AG08396 (cell line): ENCODE data around the gene GORASP1.

Experiments
- DNase-seq: peaks from one replicate; pipeline ENCODE4 v3.0.0; 2012; ENCODE audit warnings: low spot score, mixed read lengths

The GORASP1 gene

DNA sequence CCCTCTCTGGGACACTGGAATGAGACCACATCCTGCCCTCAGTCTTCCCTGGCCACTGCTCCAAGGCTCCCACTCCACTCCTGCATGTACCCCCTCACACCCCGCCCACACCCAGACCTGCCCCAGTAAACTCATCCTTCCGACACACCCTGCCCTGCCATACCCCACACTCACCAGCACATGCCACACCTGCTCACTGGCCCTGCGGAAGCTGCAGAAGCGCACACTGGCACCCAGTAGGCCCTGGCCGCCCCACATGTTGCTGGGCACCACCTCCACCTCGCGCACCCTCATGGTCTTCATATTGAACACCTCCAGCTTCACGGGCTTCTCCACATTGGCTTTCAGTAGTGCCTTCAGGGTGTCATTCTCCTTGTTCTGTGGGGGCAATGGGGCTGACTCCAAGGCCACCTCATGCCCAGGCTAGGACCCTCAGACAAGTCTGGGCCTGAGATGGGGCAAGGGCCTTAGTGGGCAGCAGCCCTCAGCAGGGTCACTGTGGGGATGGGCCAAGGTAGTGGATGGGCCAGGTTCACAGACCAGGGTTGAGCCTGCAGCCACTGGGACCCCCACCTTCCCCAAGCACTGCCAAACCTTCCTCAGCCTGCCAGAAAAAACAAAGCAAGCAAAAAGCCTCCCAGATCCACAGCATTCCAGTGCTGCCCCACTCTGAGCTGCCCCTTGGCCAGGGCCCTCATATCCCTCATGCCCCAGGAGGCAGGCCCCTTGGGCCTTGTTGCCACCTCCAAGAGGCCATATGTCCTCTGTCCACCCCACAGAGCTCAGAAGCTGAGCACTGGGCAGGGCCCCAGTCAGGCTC is 4.7 kb downstream of the GORASP1 start:
- DNase-seq = no peak

DNA sequence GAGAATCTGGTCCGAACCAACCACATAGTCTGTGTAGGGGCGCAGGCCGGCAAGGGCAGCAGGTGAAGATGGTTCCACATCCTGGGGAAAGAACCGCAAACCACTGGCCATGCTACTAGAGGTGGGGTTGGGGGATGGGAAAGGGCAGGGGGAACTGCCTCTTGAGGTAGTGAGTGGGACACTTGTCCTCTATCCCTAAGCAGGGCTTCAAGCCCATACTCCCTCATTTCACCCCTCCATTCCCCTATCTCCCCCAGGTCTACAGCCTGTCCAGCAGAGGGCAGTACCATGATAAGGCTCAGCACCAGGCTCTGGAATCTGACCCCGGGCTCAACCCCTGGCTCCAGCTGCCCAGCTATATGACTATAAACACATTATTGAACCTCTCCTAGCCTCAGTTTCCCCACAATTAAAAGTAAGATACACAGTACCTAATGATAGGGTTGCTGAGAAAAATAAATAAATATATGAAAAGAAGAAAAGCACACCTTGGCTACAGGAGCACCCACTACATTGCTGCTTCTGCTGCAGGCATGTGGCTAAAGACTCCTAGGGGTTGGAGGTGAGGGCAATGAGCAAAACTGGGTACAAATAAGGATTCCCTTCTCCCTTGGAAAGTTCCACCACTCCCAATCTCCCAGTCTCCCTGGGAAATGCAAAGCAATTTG is 6.3 kb downstream of the GORASP1 start:
- peak; percentile 76 for DNase-seq

DNA sequence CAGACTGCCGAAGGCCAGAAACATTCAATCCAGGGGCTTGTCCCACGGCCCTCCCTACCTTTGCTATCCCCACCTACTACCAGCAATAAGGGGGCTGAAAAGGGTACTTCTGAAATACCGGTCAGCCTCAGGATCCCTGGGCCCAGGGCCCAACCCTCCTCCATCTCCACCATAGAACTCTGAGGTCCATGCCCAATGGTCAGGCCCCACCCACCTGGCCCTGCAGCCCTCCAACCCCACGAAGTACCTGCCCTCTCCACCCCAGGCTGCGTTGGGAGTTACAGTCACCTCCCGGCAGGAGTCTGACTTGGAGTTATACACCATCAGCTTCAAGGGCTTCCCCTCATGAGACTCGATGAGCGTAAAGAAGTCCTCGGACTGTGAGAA is 6.9 kb downstream of the GORASP1 start:
- no peak for DNase-seq

DNA sequence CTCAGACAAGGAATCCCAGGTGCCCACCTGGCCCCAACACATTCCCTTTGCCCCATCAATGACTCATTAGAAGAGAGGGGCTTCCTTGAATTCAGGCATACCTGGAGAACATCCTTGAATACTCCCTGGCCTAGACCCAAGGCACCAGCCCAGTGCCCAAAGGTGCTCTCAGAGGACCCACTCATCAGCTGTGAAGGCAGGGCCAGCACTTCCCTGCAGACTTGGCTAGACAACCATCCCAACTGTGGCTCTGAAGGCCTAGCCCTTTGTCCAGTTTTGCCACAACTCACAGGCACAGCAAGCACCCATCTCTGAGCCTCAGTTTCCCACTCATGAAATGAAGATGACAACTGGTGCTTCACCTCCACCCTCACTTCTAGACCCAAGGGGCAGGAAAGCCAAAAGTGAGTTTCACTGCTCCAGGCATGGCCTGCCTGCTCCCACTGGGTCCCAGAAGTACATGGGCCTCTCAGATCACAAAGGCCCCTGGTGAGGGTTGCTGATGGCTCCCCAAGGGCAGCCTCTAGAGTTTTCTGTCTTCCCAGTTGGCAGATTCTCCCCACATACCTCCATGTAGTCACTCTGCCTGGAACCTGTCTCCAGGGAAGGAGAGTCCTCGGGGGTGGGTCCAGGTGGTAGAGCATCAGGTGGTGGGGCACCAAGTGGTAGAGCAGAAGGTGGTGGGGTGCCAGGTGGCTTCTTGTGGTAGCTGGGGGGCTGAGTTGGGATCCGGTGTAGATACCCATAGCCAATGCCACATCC is 7.5 kb downstream of the GORASP1 start:
- no peak for DNase-seq

DNA sequence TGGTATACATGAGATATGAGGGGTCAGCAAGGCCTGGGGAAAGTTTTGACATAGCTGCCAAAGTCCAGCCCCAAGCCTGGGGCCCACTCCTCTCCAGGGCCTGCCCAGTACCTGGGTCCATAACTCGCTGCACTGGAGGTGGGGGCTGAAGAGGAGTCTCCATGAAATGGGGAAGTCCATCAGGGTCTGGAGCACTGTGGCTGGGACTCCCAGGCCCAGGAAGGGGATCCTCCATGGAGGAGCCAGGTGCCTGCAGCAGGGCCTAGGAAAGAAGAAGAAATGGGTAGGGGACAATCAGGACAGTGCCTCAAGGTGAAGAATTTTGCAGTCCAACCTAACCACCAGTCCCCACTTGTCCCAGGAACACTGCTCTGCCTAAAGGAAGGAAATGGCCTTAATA is 8.2 kb downstream of the GORASP1 start:
- no peak for DNase-seq

DNA sequence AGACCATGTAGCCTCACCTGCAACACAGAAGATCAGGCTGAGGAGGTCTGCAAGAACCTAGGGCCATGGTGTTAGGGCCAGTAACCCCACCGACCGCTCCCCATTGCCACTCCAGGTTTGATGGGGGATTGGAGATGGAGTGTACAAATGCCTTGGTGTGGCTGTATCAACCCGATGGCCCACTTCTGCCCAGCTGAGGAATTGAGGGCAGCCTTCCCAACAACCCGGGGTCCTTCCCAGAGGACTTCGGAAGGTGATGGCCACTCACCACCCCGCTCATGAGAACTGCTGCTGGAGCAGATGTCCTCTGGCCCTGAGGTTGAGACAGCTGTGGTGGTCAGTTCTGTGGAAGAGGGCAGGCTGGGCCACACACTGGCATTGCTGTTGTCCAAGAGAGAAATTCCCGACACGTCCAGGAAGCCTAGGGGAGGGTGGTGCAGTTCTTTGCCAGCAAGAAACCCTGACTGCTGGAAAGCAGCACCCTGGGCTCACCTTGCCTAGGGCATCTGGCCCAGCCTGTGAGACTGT is 8.9 kb downstream of the GORASP1 start:
- DNase-seq = no peak

DNA sequence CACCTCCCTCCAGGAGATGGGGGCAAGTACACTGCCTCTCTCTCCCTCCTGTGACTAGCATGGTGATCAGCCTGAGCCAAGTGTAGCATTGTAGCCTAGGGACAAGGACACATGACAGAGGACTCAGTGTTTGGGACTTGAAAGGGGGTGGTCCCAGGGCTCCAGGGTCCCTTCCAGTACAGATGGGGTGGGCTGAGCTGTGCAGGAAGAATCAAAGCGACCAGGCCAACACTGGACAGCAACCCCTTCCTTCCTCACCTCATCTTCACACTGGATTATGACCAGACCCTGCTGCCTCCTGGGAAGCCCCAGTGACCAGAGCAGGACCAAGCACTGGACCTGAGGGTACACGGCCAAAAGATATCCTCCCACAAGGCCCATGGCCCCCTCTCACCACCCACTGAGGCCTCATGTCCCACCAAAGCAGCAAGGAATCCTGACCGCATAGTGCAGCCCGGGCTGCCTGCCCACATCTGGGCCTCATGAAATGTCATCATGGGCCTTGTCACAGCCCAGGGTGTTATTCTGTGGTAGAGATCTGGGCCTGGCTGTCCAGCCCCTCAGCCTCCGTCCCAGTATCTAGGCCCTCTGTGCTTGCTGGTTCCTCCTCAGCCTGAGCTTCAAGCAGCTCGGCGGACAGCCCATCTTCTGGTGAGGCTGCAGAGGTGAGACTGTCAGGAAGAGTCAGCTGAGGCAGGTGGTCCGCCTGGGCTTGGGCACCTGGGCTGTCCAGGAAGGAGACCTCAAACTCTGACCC is 9.5 kb downstream of the GORASP1 start:
- no peak for DNase-seq

DNA sequence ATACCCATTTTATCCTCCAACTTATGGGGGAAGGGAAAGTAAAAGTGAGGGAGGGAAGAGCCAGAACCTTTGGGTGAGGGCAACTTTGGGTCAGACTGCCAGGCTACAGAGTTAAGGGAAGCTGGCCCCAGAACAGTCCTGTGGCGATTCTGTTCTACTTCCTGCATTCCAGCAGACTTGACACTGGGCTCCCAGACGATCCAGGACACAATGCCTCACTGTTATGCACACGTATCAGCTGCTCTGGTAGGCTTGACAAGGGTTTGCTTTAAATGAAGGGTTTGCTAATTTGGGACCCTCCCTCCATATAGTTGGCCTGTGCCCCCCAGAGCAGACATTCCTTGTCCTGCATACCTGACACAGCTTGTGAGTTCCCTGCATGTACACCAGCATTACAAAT is 10.7 kb downstream of the GORASP1 start:
- peak; percentile 45 for DNase-seq

DNA sequence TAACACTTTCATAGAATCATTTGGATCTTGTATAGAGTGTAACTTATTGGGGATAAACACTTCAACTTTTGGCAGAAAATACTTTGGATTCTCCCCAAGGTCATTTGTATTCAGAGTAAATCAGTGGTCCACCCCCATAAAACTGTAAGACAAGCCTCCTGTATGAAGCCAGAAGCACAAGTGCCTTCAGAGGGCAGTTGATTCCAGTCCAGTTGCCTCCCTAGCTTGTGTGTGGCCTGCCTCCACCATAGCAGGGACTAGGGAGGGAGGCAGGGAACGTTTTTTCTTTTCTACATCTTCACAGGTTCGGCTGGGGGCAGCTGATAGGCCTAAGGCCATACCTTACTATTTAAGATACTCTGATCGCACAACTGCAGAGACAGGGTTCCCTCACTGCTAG is 11.6 kb downstream of the GORASP1 start:
- DNase-seq = no peak

DNA sequence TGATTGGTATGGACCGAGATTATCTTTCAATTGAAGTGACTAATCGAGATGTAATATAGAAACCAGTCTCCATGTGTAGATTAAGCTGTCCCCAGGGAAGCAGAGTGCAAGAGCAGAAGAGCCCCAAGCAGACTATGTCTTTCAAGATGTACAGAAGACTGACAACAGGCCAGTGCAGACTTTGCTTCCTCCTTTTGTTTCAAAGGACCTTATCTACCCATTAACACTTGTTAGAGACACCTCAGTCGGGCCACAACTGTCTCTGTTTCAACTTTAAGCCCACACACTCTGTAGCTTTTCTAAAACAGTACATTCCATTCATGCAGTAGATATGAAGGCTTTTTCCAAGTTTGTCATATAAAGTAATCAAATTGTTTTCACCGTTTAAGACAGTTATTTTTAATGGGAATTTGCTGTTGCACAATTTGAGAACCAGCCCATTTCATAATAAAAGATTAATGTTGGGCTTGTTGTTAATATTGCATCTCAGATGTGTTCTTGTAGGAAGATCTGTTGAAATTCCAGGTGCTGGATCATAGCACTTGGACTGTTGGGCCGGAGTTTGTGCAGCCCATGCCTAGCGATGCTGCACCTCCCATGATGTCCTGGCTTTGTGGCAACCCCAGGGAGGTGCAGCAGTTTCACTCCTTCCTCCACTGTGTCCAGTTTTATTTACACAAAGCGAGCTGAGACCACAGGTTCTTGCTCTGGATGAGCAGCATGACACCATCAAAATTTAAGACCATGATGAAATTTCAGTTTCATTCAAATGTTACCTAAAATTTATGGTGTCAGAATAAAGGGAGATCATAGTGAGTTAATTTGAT is 12.4 kb downstream of the GORASP1 start:
- no peak for DNase-seq

DNA sequence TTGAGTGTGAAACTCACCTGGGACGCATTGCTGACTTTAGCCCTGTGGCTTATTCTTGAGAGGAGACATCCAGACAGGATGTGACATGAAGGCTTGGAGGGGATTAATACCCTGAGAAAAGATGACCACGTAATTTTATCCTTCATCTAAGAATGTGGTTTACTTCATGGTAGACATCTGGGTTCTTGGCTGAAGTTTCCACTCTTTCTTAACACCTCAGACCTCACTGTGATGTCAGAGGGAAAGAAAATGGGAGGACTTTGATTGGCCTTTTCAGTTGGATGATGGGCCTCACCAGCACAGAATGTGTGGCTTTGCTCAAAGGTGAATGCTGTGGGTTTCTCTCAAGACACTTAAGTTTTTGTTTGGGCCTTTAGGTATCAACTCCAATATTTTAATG is 16.5 kb downstream of the GORASP1 start:
- no peak for DNase-seq

DNA sequence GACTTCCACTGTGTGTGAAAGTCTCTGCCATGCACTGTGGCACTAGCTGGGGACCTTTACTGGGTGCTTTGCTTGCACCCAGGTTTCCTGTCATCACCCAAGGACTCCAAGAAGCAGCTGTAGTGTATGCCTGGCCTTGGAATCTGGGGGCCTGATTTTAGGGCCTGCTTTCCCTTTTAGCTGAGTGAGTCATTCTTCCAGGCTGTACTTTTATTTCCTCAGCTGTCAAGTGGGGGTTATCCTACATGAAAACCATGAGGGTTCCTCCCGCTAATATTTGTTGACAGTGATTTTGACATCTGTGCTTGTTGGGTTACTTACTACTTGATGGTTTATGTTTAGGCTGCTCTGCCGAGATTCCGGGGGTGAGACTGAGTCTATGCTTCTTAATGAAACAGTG is 18.5 kb downstream of the GORASP1 start:
- no peak for DNase-seq

DNA sequence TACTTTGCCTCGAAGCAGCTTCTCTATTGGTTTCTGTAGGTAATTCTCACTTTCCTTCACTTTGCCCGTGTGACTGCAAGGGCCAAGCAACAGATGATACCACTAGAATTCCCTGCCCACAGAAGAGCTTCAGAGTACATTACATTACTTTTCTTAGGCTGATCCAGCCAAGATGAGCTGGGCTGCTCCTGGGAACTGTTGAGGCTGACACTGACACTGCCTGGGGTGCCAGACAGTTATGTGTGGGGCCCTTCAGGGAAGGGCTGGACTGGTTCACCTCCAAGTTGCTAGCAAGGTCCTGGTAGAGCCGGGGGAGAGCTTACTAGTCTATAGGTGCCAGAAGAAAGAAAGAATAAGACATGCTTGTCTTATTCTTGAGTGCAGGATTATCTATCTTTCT is 19.0 kb downstream of the GORASP1 start:
- no peak for DNase-seq

DNA sequence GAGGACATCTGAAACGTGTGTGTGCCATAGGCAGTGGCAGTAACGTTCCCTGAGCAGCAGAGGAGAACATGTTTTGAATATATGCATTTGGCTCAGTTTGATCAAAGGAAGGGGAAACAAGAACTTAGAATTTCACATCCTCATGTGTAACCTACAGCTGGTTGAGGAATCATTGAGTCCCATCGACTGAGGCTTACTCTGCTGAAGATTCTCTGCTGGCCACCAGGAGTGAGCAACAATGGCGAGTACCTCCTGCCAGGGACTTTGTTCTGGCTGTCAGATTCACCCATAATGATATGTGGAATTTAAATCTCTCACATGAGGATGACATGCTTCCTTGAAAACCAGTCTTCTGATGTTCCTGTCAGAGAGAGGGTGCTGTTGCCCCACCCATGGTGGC is 21.3 kb downstream of the GORASP1 start:
- no peak for DNase-seq

DNA sequence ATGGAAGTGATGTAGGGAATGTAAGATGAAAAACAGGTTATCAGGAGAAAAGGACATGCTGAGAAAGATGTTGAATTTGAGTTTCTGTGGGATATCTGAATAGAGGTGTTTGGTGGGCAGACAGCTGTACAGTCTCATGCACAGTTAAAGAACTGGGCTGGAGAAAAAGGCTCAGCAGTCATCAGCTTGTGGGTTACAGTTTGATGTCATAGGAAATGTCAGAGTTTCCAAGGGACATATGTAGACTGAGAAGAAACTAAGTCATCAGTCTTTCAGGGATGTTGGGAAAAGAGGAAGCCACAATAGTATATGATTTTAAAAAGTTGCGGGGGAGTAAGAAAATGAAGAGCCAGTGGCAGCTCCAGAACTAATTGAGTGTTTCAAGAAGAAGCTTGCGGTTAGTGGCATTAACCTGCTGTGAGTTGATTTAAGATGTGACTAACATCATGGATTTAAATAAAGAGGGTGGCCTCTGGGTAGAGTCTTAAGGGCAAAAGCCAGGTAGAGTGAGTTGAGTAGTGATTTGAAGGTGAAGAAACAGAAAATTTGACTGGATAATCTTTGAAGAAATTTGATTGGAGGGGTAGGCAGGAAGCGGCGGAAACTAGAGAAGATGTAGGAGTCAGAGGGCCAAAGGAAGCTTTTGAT is 24.6 kb downstream of the GORASP1 start:
- DNase-seq = no peak

DNA sequence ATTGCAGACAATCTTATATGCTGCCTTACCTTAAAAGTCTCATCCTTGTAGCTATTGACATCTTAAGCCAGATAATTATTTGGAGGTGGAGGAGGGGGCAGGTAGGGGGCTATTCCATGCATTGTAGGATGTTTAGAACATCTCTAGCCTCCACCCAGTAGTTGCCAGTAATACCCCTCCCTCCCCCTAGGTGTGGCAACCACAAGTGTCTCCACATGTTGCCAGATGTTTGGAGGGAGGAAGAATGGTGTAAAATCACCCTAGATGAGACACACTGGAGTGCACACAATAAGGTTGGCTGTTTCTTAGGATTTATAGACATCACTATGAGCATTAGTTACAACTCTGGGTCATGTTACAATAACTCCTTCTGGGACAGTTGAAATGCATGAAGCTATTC is 27.4 kb downstream of the GORASP1 start:
- no peak for DNase-seq

DNA sequence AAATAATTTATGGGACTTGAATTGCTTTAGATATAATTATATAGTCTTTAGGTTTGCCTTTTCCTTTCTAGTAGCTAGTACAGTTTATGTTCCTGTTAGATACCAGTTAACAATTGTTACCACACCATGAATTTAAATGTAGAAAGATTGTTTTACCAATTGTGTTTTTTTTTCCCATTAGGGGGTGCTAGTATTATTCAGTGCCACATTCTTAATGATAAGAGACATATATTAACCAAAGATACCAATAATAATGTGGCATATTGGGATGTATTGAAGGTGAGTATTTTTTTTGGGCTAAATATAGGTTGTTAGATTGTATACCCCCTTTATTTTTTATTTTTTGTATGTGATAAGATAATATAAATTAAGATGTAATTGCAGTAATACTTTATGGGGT is 27.9 kb downstream of the GORASP1 start:
- no peak for DNase-seq

DNA sequence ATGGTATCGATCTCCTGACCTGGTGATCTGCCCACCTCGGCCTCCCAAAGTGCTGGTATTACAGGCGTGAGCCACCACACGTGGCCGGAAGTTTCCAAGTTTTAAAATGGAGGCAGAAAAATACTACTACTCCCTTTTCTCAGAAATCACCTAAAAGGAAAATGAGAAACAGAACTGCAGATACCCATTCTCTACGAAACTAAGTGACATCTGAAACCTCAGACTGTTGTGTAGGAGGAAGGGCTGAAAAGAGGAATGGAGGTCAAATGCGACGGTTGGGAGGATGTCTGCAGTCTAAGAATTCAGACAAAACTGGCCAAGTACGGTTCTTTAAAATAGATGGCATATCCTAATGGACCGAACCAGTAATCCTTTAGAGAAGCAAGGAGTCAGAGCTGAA is 31.5 kb downstream of the GORASP1 start:
- DNase-seq = no peak

DNA sequence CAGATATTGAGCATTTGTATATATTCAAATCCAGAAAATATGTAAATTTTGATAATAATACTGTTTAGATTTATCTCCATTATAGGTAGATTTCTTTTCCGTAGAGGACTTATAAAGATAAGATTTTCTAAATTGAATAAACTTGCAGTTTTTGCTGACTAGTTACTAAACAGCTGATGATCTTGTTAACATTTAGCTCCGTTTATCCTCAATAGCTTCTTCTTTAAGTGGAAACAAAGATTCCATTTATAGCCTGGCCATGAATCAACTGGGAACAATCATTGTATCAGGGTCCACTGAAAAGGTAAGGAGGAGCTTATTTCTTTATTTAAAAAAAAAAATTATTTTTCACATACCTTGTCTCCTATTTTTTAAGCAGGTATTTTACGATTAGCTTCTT is 38.9 kb downstream of the GORASP1 start:
- no peak for DNase-seq

DNA sequence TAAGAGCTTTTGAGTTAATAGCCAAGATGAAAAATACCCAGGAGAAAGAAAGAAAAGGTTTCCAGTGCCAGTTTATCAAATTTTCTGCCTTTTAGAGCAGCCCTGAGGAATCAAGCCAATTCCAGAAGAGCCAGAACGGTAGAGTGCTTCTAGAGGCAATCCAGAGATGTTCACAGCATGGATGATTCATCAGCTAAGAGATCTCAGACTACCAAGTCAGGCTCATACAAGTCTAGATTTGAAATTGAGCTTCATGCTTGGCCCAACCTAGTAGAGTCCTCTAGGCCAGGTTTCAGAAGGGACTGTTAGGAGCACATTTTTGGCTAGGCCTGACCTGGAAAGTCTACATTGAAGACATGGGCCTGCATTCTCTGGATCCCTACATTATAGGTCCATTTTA is 40.1 kb downstream of the GORASP1 start:
- no peak for DNase-seq

DNA sequence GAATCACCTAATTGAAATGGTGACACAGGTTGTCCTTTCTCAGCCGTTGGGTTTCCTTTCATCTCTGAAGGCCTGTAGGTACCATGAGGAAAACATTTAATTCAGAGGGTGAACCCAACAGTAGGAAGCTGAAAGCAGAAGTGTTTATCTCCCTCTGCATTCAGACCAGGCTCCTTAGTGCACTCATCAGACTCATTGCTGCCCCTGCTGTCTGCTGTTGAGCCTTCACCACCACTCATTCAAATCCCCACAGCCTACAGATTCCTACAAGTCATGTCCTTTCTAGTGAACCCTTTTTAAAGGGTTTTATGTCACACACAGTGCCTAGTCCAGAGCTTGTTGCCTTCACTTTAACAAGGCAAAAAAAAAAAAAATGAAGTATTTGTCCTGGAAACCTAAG is 42.2 kb downstream of the GORASP1 start:
- peak; percentile 68 for DNase-seq
